Esophagus muscularis mucosa (tissue), 3 donors: ENCODE data around the gene SULF2.

Experiments used
- POLR2A ChIP-seq: fragments of 450-650 bp; IDR thresholded peaks from one replicate; pipeline ENCODE4 v1.6.1; 2017; ENCODE audit warnings: antibody characterized with exemption, moderate library complexity, mild to moderate bottlenecking, low read depth
- POLR2AphosphoS5 ChIP-seq, 2 donors: sonication (generic); formaldehyde crosslinking; IDR thresholded peaks; one replicate each; pipeline ENCODE4 v1.6.1; 2017; ENCODE audit warnings: antibody characterized with exemption in 2 of 2
- TF ChIP-seq, protein P1 (sequence below), 3 experiments: fragments of 200-600 bp in 2 of 3; fragments of 450-650 bp in 1 of 3; sonication (generic) in 2 of 3; IDR thresholded peaks; one replicate each; pipeline ENCODE4 v1.5.1; 2017 to 2019; ENCODE audit warnings: antibody characterized with exemption in 3 of 3, mild to moderate bottlenecking in 2 of 3, moderate library complexity in 1 of 3

DNA sequence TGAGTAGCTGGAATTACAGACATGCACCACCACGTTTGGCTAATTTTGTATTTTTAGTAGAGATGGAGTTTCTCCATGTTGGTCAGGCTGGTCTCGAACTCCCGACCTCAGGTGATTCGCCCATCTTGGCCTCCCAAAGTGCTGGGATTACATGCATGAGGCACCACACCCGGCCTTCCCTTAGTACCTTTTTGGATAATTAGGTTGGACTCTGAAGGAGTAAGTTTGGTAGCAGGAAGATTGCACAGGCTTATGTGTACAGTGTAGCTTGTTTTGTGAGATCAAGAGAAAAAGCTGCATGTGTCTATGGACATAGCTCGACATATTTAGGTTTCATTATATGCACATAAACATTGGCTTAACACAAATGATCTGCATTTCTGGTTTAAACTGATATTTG is 166.8 kb downstream of the SULF2 start:
- TF ChIP-seq, protein P1, sequence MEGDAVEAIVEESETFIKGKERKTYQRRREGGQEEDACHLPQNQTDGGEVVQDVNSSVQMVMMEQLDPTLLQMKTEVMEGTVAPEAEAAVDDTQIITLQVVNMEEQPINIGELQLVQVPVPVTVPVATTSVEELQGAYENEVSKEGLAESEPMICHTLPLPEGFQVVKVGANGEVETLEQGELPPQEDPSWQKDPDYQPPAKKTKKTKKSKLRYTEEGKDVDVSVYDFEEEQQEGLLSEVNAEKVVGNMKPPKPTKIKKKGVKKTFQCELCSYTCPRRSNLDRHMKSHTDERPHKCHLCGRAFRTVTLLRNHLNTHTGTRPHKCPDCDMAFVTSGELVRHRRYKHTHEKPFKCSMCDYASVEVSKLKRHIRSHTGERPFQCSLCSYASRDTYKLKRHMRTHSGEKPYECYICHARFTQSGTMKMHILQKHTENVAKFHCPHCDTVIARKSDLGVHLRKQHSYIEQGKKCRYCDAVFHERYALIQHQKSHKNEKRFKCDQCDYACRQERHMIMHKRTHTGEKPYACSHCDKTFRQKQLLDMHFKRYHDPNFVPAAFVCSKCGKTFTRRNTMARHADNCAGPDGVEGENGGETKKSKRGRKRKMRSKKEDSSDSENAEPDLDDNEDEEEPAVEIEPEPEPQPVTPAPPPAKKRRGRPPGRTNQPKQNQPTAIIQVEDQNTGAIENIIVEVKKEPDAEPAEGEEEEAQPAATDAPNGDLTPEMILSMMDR (IDR thresholded peaks at IDR 0.05) = no peak
- TF ChIP-seq POLR2A (no peak), POLR2AphosphoS5 (IDR thresholded peaks at IDR 0.05) (no peak)
